HCEC 1CT (cell line): ENCODE measurements around the gene NIPBL.
"Not testable (repeated sequence)": the region's sequence is repeated elsewhere in the genome, so short reads cannot be mapped to it uniquely, and the experiment has no call there.

Source experiments
- DNase-seq: peaks from one replicate; pipeline ENCODE4 v3.0.0-alpha.2; 2017

Gene NIPBL

GRCh38 chr5:36908544-36909260 is 32.1 kb downstream of the NIPBL start:
- DNase-seq: no peak

DNA sequence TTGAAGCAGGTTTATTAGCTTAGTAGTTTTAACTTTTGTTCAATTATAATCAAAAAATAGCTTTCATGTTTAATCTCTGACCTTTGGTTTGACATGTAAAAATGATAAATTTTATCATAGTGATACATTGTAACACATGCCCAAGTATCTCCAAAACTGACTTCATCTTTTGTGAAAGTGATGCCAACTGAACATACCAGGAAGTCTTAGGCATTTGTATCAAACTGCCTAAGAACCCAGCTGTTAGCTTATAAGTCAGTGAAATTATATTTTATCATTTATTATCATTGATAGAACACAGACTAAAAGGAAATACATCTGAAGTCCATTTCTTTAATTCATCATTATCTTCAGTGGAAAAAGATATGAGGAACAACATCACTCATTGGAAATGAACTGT is 39.1 kb downstream of the NIPBL start:
- no peak for DNase-seq

DNA sequence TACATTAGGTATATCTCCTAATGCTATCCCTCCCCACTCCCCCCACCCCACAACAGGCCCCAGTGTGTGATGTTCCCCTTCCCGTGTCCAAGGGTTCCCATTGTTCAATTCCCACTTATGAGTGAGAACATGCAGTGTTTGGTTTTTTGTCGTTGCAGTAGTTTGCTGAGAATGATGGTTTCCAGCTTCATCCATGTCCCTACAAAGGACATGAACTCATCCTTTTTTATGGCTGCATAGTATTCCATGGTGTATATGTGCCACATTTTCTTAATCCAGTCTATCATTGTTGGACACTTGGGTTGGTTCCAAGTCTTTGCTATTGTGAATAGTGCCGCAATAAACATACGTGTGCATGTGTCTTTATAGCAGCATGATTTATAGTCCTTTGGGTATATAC is 40.0 kb downstream of the NIPBL start:
- DNase-seq: not testable (repeated sequence)

- DNase-seq: not testable (repeated sequence)
Observed at GRCh38 chr5:36917358-36917757, 40.8 kb downstream of the NIPBL start.

GRCh38 chr5:36919238-36919637 is 42.7 kb downstream of the NIPBL start:
- no peak for DNase-seq

DNA sequence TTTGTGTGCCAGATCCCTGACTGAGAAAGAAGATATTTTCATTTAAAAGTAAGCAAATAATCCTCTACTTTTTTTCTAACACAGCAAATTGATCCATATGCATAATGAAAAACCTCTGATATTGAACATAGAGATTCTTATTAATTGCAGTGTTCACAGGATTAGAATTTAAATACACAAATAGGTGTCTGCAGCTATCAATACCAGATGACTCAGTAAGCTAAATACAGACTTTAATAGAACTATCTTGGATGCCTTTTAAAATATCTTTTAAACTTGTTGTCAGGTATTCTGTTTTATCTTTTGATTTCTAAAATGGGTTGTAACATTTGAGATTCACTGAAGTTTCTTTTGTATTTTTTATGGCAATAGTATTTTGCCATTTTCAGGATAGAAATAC is 43.1 kb downstream of the NIPBL start:
- no peak for DNase-seq

DNA sequence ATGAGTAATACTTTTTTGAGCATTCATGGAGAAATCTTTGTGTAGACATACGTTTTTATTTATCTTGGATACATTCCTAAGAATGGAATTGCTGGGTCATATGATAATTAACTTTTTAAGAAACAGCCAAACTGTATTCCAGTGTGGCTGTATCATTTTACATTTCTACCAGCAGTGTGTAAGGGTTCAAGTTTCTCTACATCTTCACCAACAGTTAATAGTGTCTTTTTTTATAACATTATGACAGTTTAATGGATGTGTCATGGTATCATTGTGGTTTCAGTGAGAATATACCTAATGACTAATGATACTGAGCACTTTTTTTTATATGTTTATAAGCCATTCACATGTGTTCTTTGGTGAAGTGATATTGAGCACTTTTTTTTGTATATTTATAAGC is 52.4 kb downstream of the NIPBL start:
- DNase-seq: peak; percentile 93

DNA sequence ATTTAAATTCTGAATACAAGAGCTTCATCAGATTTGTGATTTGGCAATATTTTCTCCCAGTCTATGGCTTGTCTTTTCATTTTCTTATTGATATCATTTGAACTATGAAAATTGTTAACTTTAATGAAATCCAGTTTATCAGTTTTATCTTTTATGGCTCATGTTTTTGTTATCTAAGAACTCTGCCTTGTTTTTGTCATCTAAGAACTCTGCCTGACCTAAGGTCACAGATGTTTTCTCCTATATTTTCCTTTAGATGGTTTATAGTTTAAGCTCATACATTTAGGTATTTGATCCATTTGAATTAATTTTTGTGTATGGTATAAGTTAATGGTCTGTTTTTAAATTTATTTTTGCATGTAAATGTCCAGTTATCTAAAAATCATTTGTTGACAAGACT is 52.9 kb downstream of the NIPBL start:
- no peak for DNase-seq

- DNase-seq: no peak
Observed at GRCh38 chr5:36932056-36932455, 55.5 kb downstream of the NIPBL start.

- no peak for DNase-seq
Observed at GRCh38 chr5:36932699-36933098, 56.1 kb downstream of the NIPBL start.

GRCh38 chr5:36934740-36935356 is 58.3 kb downstream of the NIPBL start:
- peak; percentile 19 for DNase-seq

DNA sequence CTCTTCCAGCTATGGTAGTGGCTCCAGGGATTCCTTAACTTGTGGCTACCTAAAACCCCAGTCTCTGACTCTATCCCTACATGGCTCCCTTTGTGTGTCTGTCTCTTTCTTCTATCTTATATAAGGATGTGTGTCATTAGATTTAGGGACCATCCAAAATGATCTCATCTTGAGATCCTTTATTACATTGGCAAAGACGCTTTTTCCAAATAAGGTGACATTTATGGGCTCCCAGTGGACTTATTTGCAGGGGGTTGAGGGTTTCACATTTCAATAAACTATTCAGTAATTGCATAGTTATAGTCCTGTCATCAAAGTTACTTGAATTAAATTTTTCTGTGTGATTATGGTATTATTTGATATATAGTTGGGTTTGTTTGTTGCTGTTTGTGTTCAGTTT is 59.2 kb downstream of the NIPBL start:
- DNase-seq: no peak

DNA sequence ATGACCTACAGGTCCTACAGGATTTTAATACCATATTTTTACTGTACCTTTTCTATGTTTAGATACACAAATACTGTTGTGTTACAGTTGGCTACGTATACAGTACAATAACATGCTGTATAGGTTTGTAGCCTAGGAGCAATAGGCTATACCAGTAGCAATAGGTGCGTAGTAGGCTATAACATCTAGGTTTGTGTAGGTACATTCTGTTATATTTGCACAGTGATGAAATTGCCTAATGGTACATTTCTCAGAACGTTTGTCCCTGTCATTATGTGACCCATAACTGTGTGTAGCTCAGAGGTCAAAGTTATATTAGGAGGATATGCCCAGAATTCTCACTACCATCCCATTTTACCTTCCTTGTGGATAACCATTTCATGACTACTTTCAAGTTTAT is 59.7 kb downstream of the NIPBL start:
- no peak for DNase-seq

- no peak for DNase-seq
Observed at GRCh38 chr5:36938129-36938528, 61.6 kb downstream of the NIPBL start.

DNA sequence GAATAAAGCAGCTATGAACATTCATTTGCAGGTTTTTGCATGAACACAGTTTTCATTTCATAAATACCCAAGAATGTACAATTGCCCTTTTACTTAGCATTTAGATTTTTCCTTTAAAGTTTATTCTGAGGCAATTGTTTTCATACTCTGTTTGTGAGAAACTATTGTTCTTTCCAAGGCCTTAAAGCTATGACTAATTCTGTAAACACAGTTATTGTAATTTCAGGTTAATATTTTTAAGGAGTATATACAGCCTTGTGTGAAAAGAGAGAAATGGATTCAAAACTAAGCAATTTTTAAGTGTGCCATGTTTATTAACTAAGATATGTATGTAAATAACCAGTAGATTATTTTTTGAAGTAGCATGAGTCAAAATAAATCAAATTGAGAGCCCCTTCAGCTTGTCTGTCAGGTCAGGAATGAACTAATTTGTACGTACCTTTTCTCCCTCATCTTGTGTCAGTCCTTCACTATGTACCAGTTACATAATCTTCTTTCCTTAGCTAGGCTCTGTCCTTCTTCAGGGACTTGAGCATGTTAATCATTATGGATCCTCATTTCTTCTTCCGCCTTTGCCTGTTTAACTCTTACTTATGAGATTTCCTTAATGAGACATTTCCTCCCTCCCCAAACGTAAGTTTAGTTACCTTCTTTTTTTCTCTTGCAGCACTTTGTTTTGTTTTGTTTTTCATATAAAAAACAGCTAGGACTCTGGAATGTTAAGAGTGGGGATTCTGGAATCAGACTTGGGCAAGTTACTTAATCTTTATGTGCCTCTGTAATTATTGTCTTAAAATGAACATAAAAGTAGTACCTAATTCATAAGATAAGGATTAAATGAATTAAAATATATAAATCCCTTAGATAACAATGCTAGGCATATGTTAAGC is 63.6 kb downstream of the NIPBL start:
- no peak for DNase-seq

- DNase-seq: no peak
Observed at GRCh38 chr5:36943584-36943983, 67.0 kb downstream of the NIPBL start.

DNA sequence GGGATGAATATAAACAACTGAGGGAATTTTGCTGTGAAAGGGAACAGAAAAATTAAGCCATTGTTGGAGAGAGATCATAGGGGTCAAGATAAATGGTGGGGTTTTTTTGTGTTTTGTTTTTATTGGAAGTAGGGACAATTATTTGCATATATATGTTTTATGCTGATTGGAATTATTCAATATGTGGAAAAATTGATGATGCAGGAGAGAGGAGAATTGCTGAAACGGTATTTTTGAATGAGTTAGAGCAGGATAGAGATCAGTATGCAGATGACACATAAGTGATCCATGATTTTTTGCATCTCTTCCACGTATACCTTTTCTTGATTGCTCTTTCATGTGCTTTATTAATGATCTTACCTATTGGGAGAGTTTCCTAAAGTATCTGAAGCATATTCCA is 67.5 kb downstream of the NIPBL start:
- DNase-seq: no peak

GRCh38 chr5:36944607-36945225 is 68.1 kb downstream of the NIPBL start:
- peak; percentile 67 for DNase-seq

GRCh38 chr5:36945687-36946086 is 69.1 kb downstream of the NIPBL start:
- DNase-seq: no peak

DNA sequence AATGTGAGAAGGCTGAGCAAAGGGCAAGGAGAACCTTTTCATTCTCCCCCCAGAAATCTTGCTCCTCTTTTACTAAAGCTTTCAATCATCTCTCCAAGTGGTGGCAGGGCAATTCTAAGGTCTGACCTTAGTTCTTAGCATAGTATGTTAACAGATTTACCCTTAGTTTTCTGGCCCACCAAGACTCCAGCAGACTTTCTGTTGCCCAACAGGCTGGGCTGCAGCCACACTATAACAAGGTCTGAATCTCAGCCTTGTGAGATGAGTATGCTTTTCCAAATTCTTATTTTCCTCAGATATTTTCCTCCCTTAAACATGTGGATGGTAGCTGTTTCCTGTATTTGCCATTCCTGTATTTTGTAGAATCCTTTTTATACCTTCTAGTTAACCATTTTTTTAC is 69.5 kb downstream of the NIPBL start:
- no peak for DNase-seq

- peak; percentile 48 for DNase-seq
Observed at GRCh38 chr5:36948041-36948440, 71.5 kb downstream of the NIPBL start.

GRCh38 chr5:36948650-36949049 is 72.1 kb downstream of the NIPBL start:
- no peak for DNase-seq

- DNase-seq: no peak
Observed at GRCh38 chr5:36949593-36949992, 73.0 kb downstream of the NIPBL start.
